ENCODE measurements around the gene NDUFS8.

GRCh38 chr11:68051191-68052136 lies 21.0 kb downstream of the NDUFS8 start:
- TF ChIP-seq GABPA (IDR thresholded peaks at IDR 0.05; ENCODE audit: low read depth): no peak
- no peak for TF ChIP-seq CTCF (IDR thresholded peaks at IDR 0.05; ENCODE audit: insufficient read depth, low read length)

Measured in HL-60 (cell line).